ENCODE results near the gene PHF13. TPM values are rescaled to one million over a fixed set of nuclear protein-coding genes. Genes with fewer than 3 reads are reported as not detected.
A peak's percentile ranks its signal among the peaks of the same experiment; 100 is the strongest.

PHF13 gene
- total and polyA plus RNA-seq, 9 of the 15 experiments (the other 6 are each of a cell fraction or from before 2014, with no cell fraction given) = 1.8 to 36.1 (median 11.7) TPM

DNA sequence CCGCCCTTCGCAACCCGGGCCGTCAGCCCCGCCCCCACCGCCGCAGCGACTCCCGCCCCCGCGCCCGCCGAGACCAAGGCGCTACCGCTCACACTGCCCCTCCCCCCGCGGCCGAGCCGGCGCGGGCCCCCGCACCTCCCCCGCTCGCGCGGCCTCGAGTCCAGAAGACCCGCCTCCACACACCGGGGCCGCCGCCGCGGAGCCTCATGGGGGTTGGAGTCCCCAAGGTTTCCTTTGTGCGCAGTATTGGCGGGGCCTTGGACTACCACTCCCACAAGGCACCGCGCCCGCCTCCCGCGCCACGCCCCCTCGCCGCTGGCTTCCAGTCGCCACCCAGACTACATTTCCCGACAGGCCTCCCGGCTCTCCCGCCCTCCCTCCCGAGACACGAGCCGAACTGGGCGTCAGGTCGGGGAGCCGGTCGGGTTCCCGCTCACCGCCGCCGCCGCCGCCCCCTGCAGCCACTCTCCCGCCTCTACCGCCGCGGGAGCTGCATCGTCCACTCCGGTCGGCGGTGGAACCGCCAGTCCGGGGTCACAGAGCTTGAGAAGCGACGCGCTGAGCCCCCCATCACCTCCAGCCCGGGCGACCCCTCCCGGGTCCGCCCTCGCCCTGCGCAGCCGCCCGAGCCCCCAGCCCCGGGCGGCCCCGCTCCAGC lies at the start of gene PHF13 (continued):
- TF ChIP-seq, protein P1, sequence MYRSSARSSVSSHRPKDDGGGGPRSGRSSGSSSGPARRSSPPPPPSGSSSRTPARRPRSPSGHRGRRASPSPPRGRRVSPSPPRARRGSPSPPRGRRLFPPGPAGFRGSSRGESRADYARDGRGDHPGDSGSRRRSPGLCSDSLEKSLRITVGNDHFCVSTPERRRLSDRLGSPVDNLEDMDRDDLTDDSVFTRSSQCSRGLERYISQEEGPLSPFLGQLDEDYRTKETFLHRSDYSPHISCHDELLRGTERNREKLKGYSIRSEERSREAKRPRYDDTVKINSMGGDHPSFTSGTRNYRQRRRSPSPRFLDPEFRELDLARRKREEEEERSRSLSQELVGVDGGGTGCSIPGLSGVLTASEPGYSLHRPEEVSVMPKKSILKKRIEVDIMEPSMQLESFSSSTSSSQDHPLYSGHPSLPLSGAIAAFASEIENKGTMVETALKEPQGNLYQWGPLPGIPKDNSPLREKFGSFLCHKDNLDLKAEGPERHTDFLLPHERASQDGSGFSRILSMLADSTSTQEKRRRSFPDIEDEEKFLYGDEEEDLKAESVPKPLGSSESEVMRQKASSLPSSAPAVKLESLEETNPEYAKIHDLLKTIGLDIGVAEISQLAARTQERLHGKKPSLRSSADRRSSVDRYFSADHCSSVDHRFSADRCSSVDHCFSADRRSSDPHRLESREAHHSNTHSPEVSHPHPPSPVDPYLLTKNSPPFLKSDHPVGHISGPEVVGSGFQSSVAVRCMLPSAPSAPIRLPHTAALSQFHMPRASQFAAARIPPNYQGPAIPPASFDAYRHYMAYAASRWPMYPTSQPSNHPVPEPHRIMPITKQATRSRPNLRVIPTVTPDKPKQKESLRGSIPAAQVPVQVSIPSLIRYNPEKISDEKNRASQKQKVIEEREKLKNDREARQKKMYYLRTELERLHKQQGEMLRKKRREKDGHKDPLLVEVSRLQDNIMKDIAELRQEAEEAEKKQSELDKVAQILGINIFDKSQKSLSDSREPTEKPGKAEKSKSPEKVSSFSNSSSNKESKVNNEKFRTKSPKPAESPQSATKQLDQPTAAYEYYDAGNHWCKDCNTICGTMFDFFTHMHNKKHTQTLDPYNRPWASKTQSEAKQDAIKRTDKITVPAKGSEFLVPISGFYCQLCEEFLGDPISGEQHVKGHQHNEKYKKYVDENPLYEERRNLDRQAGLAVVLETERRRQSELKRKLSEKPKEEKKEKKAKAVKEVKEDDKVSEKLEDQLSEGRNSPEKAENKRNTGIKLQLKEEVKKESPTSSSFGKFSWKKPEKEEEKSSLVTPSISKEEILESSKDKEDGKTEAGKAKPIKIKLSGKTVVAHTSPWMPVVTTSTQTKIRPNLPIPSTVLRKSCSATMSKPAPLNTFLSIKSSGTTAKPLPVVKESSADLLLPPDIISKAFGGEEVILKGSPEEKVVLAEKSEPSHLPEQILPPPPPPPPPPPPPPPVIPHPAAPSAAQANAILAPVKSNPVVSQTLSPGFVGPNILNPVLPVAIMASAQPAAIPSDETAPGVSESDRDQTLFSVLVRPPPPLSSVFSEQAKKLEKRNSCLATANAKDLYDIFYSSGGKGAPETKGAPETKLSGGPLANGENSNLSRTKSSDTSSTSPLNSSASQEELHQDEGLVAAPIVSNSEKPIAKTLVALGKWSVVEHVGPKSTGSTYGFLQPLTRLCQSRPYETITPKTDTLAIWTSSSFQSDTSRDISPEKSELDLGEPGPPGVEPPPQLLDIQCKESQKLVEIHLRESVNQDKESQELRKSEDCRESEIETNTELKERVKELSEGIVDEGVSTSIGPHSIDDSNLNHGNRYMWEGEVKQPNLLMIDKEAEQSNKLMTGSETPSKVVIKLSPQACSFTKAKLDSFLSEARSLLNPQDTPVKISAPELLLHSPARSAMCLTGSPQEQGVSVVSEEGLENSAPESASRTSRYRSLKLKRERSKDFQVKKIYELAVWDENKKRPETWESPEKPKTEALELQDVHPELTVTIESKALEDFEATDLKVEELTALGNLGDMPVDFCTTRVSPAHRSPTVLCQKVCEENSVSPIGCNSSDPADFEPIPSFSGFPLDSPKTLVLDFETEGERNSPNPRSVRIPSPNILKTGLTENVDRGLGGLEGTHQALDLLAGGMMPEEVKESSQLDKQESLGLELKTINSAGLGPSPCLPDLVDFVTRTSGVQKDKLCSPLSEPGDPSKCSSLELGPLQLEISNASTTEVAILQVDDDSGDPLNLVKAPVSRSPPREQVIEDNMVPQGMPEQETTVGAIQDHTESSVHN (IDR thresholded peaks at IDR 0.05; ENCODE audit: borderline replicate concordance in 1 of 2, low read depth in 1 of 2) = no peak
- TF ChIP-seq, protein P2, sequence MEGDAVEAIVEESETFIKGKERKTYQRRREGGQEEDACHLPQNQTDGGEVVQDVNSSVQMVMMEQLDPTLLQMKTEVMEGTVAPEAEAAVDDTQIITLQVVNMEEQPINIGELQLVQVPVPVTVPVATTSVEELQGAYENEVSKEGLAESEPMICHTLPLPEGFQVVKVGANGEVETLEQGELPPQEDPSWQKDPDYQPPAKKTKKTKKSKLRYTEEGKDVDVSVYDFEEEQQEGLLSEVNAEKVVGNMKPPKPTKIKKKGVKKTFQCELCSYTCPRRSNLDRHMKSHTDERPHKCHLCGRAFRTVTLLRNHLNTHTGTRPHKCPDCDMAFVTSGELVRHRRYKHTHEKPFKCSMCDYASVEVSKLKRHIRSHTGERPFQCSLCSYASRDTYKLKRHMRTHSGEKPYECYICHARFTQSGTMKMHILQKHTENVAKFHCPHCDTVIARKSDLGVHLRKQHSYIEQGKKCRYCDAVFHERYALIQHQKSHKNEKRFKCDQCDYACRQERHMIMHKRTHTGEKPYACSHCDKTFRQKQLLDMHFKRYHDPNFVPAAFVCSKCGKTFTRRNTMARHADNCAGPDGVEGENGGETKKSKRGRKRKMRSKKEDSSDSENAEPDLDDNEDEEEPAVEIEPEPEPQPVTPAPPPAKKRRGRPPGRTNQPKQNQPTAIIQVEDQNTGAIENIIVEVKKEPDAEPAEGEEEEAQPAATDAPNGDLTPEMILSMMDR (IDR thresholded peaks at IDR 0.05 in 2 of 3, conservative IDR thresholded peaks at IDR 0.05 in 1 of 3; ENCODE audit: insufficient read depth in 2 of 3, low read depth in 1 of 3, low read length in 3 of 3) = no peak; a peak in 1 of 6 replicates
- TF ChIP-seq ZNF589 (CRISPR knock-in tag; IDR thresholded peaks at IDR 0.05; ENCODE audit: low read depth) (no peak; the same call in 1 of the 2 replicates), SLC30A9 (CRISPR knock-in tag; IDR thresholded peaks at IDR 0.05) (no peak), MCM3 (IDR thresholded peaks at IDR 0.05) (no peak), MAZ (CRISPR knock-in tag; conservative IDR thresholded peaks at IDR 0.05 in 1 of 2, IDR thresholded peaks at IDR 0.05 in 1 of 2) (peak; percentile 97 to 98), RFX5 (IDR thresholded peaks at IDR 0.05; ENCODE audit: low read depth, low read length) (no peak), FOXM1 (IDR thresholded peaks at IDR 0.05; ENCODE audit: low read depth) (no peak), FOXM1 (CRISPR knock-in tag; IDR thresholded peaks at IDR 0.05; ENCODE audit: low read depth) (no peak)
- TF ChIP-seq, protein P3, sequence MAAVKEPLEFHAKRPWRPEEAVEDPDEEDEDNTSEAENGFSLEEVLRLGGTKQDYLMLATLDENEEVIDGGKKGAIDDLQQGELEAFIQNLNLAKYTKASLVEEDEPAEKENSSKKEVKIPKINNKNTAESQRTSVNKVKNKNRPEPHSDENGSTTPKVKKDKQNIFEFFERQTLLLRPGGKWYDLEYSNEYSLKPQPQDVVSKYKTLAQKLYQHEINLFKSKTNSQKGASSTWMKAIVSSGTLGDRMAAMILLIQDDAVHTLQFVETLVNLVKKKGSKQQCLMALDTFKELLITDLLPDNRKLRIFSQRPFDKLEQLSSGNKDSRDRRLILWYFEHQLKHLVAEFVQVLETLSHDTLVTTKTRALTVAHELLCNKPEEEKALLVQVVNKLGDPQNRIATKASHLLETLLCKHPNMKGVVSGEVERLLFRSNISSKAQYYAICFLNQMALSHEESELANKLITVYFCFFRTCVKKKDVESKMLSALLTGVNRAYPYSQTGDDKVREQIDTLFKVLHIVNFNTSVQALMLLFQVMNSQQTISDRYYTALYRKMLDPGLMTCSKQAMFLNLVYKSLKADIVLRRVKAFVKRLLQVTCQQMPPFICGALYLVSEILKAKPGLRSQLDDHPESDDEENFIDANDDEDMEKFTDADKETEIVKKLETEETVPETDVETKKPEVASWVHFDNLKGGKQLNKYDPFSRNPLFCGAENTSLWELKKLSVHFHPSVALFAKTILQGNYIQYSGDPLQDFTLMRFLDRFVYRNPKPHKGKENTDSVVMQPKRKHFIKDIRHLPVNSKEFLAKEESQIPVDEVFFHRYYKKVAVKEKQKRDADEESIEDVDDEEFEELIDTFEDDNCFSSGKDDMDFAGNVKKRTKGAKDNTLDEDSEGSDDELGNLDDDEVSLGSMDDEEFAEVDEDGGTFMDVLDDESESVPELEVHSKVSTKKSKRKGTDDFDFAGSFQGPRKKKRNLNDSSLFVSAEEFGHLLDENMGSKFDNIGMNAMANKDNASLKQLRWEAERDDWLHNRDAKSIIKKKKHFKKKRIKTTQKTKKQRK (IDR thresholded peaks at IDR 0.05; ENCODE audit: borderline replicate concordance, low read depth, low read length) = no peak
- TF ChIP-seq, protein P4, sequence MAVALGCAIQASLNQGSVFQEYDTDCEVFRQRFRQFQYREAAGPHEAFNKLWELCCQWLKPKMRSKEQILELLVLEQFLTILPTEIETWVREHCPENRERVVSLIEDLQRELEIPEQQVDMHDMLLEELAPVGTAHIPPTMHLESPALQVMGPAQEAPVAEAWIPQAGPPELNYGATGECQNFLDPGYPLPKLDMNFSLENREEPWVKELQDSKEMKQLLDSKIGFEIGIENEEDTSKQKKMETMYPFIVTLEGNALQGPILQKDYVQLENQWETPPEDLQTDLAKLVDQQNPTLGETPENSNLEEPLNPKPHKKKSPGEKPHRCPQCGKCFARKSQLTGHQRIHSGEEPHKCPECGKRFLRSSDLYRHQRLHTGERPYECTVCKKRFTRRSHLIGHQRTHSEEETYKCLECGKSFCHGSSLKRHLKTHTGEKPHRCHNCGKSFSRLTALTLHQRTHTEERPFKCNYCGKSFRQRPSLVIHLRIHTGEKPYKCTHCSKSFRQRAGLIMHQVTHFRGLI (CRISPR knock-in tag; IDR thresholded peaks at IDR 0.05) = no peak

All from K562 (cell line).